ENCODE measurements around the gene ATP6V0B.

The ATP6V0B gene

GRCh38 chr1:43974443-43975248 is at the start of gene ATP6V0B:
ATP6V0B (plus strand) TSS chr1:43974960; CDS start chr1:43975041, 81 bp downstream.
- DNase-seq (ENCODE audit: low read depth), result peak; percentile 94

GRCh38 chr1:43925846-43926245 is 48.9 kb upstream of the ATP6V0B start:
- DNase-seq (ENCODE audit: low read depth), result no peak

GRCh38 chr1:43930168-43930948 is 44.4 kb upstream of the ATP6V0B start:
- no peak for DNase-seq (ENCODE audit: low read depth)

GRCh38 chr1:43930949-43931275 is 43.8 kb upstream of the ATP6V0B start:
- DNase-seq (ENCODE audit: low read depth), result no peak

GRCh38 chr1:43931711-43932660 is 42.8 kb upstream of the ATP6V0B start:
- DNase-seq (ENCODE audit: low read depth), result no peak

GRCh38 chr1:43932786-43933385 is 41.9 kb upstream of the ATP6V0B start:
- no peak for DNase-seq (ENCODE audit: low read depth)

GRCh38 chr1:43933386-43934100 is 41.2 kb upstream of the ATP6V0B start, which contains the start of gene ARTN:
ARTN (plus strand) TSS chr1:43933801; CDS start chr1:43935657, 1,856 bp downstream.
- DNase-seq (ENCODE audit: low read depth), result no peak

GRCh38 chr1:43934101-43934985 is 40.4 kb upstream of the ATP6V0B start:
- DNase-seq (ENCODE audit: low read depth), result no peak

GRCh38 chr1:43934986-43935324 is 39.8 kb upstream of the ATP6V0B start:
- DNase-seq (ENCODE audit: low read depth), result no peak

GRCh38 chr1:43935711-43936427 is 38.9 kb upstream of the ATP6V0B start:
- DNase-seq (ENCODE audit: low read depth), result no peak

- DNase-seq (ENCODE audit: low read depth), result no peak
These were observed 38.2 kb upstream of the ATP6V0B start for GRCh38 chr1:43936431-43937151.

GRCh38 chr1:43937179-43937865 is 37.4 kb upstream of the ATP6V0B start:
- no peak for DNase-seq (ENCODE audit: low read depth)

- DNase-seq (ENCODE audit: low read depth), result no peak
These were observed 36.4 kb upstream of the ATP6V0B start for GRCh38 chr1:43938383-43938782.

GRCh38 chr1:43938892-43939587 is 35.7 kb upstream of the ATP6V0B start:
- DNase-seq (ENCODE audit: low read depth), result no peak

GRCh38 chr1:43942411-43942810 is 32.3 kb upstream of the ATP6V0B start:
- DNase-seq (ENCODE audit: low read depth), result no peak

- DNase-seq (ENCODE audit: low read depth), result no peak
These were observed 29.9 kb upstream of the ATP6V0B start for GRCh38 chr1:43944860-43945259.

- no peak for DNase-seq (ENCODE audit: low read depth)
These were observed 29.0 kb upstream of the ATP6V0B start for GRCh38 chr1:43945674-43946235.
